ENCODE results near the gene UBL4A. TPM values are rescaled to one million over a fixed set of nuclear protein-coding genes. Genes with fewer than 3 reads are reported as not detected.

Gene UBL4A
- total RNA-seq, 1 donor from 2014 or later: 30.2 TPM

- Histone ChIP-seq H3K36me3 (no peaks in the 10 kb centered on the region), H3K9me3 (no peaks in the 10 kb centered on the region), H3K27ac (peak within 1 kb of the TSS; percentile 72), H3K27me3 (no peaks in the 10 kb centered on the region), H3K4me3 (peak within 1 kb of the TSS; percentile 49 to 52), H3K4me1 (peaks cover 5% of the 10 kb centered on the region)
- no peak for DNase-seq (ENCODE audit: extremely low spot score in 2 of 2)
- TF ChIP-seq CTCF (IDR thresholded peaks at IDR 0.05): no peak
- peak; percentile 75 to 85 for TF ChIP-seq POLR2AphosphoS5 (IDR thresholded peaks at IDR 0.05; ENCODE audit: insufficient read depth in 1 of 2, low read depth in 1 of 2)
- TF ChIP-seq POLR2A (IDR thresholded peaks at IDR 0.05): peak in 1 of 2 donors; percentile 28
- intact Hi-C loops (cut with DNase I): loop anchor here (5.0 kb wide), 1 partner anchor 38 kb away; the partner anchor contains the start of gene FAM3A
These were observed 7.4 kb downstream of the UBL4A start, which contains the start of gene LAGE3 for GRCh38 chrX:154478728-154479622. Gene LAGE3 (minus strand): TSS chrX:154479281. CDS start chrX:154478915, 366 bp downstream.

- no peak for DNase-seq (ENCODE audit: extremely low spot score in 2 of 2)
- Histone ChIP-seq H3K36me3 (no peaks in the 10 kb centered on the region), H3K9me3 (no peaks in the 10 kb centered on the region), H3K27ac (peak overlapping the region; percentile 72), H3K27me3 (no peaks in the 10 kb centered on the region), H3K4me1 (peaks cover 5% of the 10 kb centered on the region), H3K4me3 (peak overlapping the region; percentile 49 to 52)
- intact Hi-C loops (cut with DNase I): loop anchor here (5.0 kb wide), 1 partner anchor 39 kb away; the partner anchor contains the start of gene FAM3A
- TF ChIP-seq POLR2AphosphoS5 (IDR thresholded peaks at IDR 0.05; ENCODE audit: insufficient read depth in 1 of 2, low read depth in 1 of 2) (no peak), CTCF (IDR thresholded peaks at IDR 0.05) (no peak), POLR2A (IDR thresholded peaks at IDR 0.05) (no peak)
These were observed 8.4 kb downstream of the UBL4A start for GRCh38 chrX:154477891-154478477.

- TF ChIP-seq CTCF (IDR thresholded peaks at IDR 0.05): no peak
- no peak for TF ChIP-seq POLR2A (IDR thresholded peaks at IDR 0.05)
- TF ChIP-seq POLR2AphosphoS5 (IDR thresholded peaks at IDR 0.05; ENCODE audit: insufficient read depth in 1 of 2, low read depth in 1 of 2): no peak
- H3K27me3 ChIP-seq: no peaks in the 10 kb centered on the region
- H3K27ac ChIP-seq: no peak overlapping the region
- H3K4me1 ChIP-seq: peaks cover 5% of the 10 kb centered on the region
- H3K36me3 ChIP-seq: no peaks in the 10 kb centered on the region
- no peaks in the 10 kb centered on the region for H3K9me3 ChIP-seq
- no peak overlapping the region for H3K4me3 ChIP-seq
- no peak for DNase-seq (ENCODE audit: extremely low spot score in 2 of 2)
- intact Hi-C loops (cut with DNase I): loop anchor here (5.0 kb wide), 1 partner anchor 40 kb away; the partner anchor contains the start of gene FAM3A
These were observed 9.6 kb downstream of the UBL4A start for GRCh38 chrX:154476821-154477220.

- intact Hi-C loops (cut with DNase I): no loop called here
- Histone ChIP-seq H3K27me3 (no peaks in the 10 kb centered on the region), H3K9me3 (no peaks in the 10 kb centered on the region), H3K4me3 (no peak overlapping the region), H3K36me3 (peaks cover 0 to 22% of the 10 kb centered on the region in 2 donors), H3K4me1 (peaks cover 5% of the 10 kb centered on the region), H3K27ac (no peak overlapping the region)
- no peak for DNase-seq (ENCODE audit: extremely low spot score in 2 of 2)
- TF ChIP-seq CTCF (IDR thresholded peaks at IDR 0.05): no peak
- TF ChIP-seq POLR2AphosphoS5 (IDR thresholded peaks at IDR 0.05; ENCODE audit: insufficient read depth in 1 of 2, low read depth in 1 of 2): no peak
- TF ChIP-seq POLR2A (IDR thresholded peaks at IDR 0.05): no peak
These were observed 12.7 kb downstream of the UBL4A start for GRCh38 chrX:154473683-154474082.
